Measurements from ENCODE around the gene SLC8A2.
"Not testable (repeated sequence)": the region's sequence is repeated elsewhere in the genome, so short reads cannot be mapped to it uniquely, and the experiment has no call there.

The SLC8A2 gene

DNA sequence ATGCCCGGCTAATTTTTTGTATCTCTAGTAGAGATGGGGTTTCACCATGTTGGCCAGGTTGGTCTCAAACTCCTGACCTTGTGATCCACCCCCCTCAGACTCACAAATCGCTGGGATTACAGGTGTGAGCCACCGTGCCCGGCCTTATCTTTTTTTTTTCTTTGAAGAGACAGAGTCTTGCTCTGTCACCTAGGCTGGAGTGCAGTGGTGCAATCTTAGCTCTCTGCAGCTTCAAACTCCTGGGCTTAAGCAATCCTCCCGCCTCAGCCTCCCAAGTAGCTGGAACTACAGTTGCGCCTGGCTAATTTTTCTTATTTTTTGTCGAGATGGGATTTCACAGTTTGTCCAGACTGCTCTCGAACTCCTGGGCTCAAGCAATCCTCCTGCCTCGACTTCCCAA is 60.0 kb downstream of the SLC8A2 start:
- not testable (repeated sequence) for DNase-seq (ENCODE audit: low spot score)

DNA sequence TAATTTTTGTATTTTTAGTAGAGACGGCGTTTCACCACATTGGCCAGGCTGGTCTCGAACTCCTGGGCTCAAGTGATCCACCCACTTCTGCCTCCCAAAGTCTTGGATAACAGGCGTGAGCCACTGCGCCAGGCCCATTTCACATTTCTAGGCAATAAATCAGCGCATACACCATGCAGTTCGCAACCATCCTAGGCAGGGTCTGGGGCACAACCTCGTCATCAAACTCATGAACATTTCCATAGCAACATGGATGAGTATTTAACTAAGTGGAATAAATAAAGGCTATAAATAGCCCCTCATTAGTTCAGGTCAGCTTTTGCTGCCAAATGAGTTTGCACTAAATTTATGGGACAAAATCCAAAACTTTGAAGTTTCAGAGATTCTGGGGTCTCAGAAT is 60.6 kb downstream of the SLC8A2 start:
- no peak for DNase-seq (ENCODE audit: low spot score)

GRCh38 chr19:47408156-47408938 is 63.3 kb downstream of the SLC8A2 start:
- no peak for DNase-seq (ENCODE audit: low spot score)

GRCh38 chr19:47407417-47407774 is 64.3 kb downstream of the SLC8A2 start:
- DNase-seq (ENCODE audit: low spot score), result no peak

DNA sequence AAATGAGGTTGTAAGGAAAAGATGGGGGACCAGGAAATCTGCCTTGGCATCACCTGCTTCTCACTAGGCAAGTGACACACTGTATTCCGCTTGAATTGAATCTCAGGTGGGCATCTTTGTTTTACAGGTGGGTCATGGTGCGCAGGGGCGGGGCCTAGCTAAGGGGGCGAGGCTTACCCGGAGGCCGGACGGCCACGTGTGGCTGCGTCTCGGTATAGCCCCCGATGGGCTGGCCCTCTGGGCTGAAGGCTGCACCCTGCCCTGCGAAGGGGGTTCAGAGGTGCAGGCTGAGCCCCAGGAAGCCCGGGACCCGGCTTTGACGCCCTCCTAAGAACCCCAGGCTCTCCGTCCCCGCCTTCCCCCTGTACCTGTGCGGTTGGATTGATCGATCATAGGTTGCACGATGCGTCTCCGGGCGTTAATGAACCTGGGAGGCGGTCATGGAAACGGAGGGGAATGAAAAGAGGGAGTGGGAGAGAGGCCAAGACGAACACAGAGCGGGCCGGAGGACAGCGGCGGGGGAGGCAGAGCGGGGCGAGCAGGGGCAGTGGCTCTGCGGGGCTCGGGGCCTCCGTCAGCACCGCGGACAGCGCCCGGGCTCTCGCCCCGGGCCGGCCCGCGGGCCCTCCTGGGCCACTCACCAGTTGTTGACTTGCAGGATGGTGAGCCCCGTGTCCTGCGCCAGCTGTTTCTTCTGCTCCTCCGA is 64.8 kb downstream of the SLC8A2 start:
- no peak for DNase-seq (ENCODE audit: low spot score)

DNA sequence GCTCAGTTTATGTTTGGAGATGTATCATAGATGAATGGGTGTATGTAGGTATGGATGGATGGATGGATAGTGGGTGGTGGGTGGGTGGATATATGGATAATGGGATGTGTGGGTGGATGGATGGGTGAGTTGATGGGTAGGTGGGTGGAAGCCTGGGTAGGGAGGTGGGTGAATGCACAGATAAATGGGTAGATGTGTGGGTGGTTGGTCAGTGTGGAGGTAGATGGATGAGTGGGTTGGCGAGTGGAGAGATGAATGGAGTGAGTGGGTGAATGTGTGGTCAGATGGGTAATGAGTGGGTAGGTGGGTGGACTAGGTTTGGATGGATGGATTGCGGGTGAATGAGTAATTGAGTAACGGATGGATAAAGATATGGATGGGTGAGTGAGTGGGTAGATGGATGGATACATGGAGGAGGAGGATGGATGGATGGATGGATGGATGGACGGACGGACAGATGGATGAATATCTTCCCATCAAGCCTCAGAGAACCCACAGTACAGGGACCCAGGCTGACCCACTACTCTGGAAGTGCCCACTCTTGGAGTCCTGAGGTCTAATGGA is 65.8 kb downstream of the SLC8A2 start:
- no peak for DNase-seq (ENCODE audit: low spot score)

DNA sequence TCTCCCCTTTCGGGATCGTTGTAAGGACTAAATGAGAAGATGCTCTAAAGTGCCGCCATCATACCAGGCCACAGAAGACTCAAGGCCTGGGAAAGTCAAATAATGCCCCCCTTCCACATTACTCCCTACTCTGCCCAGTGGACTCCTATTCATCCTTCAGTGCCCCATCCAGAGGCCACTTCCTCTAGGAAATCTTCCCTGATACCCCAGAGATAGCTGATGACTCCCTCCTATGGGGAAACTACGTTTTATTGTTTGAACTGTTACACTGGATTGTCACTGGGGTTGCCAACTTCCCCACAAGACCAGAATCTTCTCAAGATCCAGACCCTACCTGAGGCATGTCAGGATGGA is 66.5 kb downstream of the SLC8A2 start:
- DNase-seq (ENCODE audit: low spot score), result no peak

- DNase-seq (ENCODE audit: low spot score), result no peak
Measured at GRCh38 chr19:47404334-47405196, 67.1 kb downstream of the SLC8A2 start.

GRCh38 chr19:47402504-47402903 is 69.2 kb downstream of the SLC8A2 start:
- DNase-seq (ENCODE audit: low spot score), result no peak

DNA sequence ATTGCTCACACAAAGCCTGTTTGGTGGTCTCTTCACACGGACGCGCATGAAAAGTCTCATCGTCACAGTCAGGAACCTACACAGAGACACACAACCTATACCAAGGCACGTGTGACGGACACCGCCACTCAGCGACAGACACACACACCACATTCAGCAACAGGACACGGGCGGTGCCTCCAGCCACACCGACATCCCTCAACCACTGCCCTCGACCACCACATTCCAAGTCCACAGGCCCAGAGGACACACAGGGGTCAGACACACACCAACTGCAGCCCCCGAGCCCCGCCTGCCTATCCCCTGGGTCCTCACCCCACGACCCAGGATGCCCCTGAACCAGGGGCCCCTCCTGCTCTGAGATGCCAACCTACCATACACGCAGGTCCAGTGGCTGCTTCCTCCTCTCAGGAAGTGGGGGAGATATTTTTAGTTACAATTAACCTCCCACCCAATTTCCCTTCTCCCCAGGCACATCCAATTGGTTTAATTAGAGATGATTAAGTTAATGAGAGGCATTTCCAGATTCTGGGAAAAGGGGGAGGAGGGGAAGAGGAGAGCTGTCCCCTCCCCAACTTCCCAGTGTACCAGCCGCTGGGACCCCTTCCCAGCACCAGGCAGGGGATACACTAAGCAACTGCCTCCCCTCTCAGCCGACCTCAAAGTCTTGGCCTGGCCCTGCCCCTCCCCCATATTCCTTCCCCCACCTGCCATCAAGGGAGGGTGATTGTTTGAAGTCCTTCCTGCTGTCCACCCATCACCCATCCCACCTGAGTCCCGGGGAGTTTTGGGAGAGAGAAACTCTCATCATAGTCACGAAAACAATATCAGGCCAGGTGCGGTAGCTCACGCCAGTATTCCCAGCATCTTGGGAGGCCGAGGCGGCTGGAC is 72.7 kb downstream of the SLC8A2 start:
- DNase-seq (ENCODE audit: low spot score), result no peak

DNA sequence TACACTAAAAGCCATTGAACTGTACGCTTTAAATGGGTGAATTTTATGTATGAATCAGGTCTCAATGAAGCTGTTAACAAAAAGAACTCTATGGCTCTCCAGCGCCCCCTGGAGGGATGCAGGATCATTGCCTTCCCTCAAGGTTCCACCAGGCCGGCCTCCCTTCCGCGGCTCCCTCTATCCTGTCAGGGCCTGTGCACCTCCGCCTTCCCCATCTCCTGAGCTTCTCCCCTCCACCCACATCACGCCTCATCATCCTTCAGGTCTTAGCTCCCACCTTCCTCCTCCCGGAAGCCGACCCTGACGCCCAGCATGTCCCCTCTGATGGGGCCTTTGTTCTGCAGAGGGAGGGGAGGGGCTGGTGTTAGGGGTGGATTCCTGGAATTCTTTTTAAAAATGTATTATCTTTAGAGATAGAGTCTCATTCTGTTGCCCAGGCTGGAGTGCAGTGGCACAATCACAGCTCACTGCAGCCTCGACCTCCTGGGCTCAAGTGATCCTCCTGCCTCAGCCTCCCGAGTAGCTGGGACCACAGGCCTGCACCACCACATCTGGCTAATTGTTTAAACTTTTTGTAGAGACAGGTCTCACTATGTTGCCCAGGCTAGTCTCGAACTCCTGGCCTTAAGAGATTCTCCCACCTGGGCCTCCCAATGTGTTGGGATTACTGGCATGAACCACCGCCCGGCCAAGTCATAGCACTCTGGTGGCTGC is 80.0 kb downstream of the SLC8A2 start:
- DNase-seq (ENCODE audit: low spot score), result no peak

GRCh38 chr19:47390533-47391488 is 80.9 kb downstream of the SLC8A2 start:
- peak; percentile 85 for DNase-seq (ENCODE audit: low spot score)

GRCh38 chr19:47389150-47389556 is 82.5 kb downstream of the SLC8A2 start:
- peak; percentile 32 for DNase-seq (ENCODE audit: low spot score)

DNA sequence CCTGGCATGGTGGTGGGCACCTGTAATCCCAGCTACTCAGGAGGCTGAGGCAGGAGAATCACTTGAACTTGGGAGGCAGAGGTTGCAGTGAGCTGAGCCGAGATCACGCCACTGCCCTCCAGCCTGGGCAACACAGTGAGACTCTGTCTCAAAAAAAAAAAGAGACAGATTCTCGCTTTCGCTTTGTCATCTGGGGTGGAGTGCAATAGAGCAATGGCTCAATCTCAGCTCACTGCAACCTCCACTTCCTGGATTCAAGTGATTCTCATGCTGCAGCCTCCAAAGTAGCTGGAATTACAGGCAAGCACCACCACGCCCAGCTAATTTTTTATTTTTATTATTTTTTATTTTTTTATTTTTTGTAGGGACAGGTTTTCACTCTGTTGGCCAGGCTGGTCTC is 83.0 kb downstream of the SLC8A2 start:
- not testable (repeated sequence) for DNase-seq (ENCODE audit: low spot score)

GRCh38 chr19:47387623-47388022 is 84.1 kb downstream of the SLC8A2 start:
- not testable (repeated sequence) for DNase-seq (ENCODE audit: low spot score)

- not testable (repeated sequence) for DNase-seq (ENCODE audit: low spot score)
Measured at GRCh38 chr19:47386582-47386981, 85.1 kb downstream of the SLC8A2 start.

DNA sequence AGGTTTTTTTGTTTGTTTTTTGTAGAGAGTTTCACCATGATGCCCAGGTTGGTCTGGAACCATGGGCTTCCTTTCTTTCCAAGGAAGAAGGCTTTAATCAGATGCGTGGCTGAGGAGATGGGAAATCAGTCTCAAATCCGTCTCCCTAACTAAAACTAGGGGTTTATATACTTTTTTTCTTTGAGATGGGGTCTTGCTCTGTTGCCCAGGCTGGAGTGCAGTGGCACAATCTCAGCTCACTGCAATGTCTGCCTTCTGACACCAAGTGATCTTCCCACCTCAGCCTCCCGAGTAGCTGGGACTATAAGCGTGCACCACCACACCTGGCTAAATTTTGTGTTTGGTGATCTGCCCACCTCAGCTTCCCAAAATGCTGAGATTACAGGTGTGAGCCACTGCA is 87.2 kb downstream of the SLC8A2 start:
- not testable (repeated sequence) for DNase-seq (ENCODE audit: low spot score)

- DNase-seq (ENCODE audit: low spot score), result not testable (repeated sequence)
Measured at GRCh38 chr19:47383890-47384289, 87.8 kb downstream of the SLC8A2 start.

DNA sequence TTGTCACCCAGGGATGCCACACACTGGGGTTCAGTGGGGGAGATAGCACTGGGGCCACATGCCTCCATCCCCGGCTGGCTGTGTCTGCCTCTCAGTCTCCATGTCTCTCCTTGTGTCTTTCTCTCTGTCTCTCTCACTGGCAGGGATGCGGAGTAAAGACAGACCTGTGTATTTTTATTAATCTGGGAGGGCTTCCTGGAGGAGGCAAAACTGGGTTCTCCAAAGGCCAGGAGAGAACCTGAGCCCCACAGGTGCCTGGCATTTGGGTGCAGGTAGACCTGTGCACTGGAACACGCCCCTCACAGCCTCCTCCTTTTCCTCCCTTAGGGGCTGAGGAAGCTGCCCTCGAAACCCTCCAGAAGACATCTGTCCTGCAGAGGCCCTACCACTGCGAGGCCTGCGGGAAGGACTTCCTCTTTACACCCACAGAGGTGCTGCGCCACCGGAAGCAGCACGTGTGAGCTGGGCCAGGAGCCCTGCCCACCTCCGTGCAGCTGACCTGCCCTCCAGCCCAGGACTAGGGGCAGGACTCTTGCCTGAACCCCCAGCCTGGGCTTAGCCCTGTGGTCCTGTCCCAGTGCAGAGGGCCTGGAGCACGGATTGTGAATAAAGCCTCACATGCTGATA is 89.9 kb downstream of the SLC8A2 start:
- peak; percentile 66 for DNase-seq (ENCODE audit: low spot score)

Data from NAMALWA (cell line).